ENCODE data around the gene DNAJC30.
"Not testable (repeated sequence)": the region's sequence is repeated elsewhere in the genome, so short reads cannot be mapped to it uniquely, and the experiment has no call there.

The DNAJC30 gene

DNA sequence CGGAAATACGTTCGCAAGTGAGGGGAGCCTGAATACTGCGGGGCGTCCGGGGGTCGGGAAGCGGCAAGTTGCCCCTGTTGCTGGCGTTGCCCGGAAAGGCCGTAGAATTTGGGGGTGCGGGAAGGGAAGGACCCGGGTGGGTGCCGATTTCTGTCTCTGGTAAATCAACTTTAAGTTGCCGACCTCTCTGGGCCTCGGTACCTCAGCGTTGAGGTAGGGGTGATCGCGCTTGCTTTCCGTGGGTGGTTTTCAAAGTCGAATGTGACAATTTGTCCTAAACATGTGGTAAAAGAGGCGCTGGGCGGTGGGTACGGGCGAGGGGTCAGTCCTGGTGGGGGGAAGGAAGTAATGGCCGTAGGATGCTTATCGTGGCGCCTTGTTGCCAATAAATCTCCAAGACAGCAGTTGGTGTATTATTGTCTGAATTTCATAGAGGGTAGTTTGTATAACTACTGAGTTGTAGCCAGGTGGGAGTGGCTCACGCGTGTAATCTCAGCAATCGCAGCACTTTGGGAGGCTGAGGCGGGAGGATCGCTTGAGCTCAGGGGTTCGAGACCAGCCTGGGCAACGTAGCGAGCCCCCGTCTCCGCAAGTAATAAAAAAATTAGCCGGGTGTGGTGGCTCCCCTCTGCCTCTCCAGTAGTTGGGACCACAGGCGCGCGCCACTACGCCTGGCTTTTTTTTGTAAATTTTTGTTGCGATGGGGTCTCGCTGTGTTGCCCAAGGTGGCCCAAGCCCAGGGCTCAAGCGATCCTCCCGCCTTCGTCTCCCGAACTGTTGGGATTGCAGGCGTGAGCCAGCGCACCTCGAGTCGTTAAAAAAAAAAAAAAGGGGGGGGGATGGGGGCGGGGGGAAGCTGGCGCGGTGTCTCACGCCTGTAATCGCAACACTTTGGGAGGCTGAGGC, 788 bp upstream of the DNAJC30 start:
- no peak for DNase-seq

DNA sequence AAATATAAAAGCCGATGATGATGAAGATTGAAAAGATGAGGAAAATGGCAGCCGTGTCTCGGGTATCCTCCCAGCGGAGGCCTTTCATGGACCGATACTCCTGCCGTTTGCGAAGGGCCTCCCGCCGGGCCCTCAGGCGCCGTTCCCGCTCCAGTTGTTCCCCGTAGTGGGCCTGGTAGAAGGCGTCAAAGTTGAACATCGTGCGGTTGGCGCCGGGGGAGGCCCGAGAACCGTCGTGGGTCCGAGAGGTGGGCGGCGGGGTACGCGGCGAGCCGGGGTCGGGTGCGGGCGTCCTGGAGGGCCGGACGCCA, 553 bp downstream of the DNAJC30 start:
- no peak for DNase-seq

DNA sequence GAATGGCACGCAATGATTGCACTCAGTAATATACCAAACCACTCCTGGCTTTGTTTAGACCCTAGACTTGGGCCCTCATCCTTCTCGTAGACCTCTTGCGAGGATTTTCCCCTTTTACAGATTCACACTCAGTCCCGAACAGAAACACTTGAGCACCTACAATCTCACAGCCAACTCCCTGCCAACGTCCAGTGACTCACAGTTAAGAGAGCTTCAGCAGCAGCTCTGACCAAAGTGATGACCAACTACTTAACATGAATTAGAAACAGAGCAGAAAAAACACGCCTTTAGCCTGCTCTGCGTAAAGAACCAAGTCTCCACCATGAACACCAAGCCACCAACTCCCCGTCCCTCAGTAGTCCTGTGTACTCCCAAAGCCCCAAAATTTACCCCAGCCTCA, 2.2 kb downstream of the DNAJC30 start:
- no peak for DNase-seq

GRCh38 chr7:73680501-73680900, 2.8 kb downstream of the DNAJC30 start:
- no peak for DNase-seq

DNA sequence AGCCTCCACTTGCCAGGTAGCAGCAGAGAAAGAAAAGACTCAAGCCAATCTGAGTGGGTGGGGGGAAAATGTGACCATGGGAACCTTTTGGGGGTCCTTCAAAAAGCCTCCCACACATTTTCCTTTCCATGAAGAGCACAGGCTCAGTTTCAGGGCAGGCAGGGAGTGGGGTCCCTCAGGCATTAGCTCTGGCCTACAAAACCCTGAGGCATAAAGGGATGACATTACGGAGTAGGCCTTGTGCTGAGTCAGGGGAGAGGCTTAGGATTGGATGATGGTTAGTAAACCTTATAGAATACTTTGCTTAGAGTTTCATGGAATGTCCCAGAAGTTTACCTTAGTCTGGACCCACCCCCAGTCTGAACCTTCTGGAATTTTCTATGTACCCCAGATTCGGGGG, 3.5 kb downstream of the DNAJC30 start:
- DNase-seq: no peak

DNA sequence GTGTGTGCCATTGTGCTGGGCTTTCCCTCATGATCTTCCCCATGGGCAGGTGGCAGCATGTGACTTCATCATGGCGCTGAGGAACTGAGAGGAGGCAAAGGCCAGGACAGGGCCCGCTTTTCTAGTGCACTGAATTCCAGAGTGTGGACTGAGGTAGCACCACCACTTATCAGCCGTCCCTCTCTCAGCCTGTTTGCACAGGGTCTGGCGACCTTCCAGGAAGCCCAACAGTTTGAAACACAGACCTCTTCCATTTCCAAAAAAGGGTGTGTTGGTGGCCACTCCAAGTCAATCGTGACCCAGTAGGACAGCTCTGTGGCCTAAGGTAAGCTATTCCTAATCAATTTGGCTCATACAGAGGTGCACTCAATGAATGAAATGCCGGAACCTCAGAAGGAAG, 4.4 kb downstream of the DNAJC30 start:
- no peak for DNase-seq

GRCh38 chr7:73676062-73676461, 7.2 kb downstream of the DNAJC30 start:
- DNase-seq: not testable (repeated sequence)

DNA sequence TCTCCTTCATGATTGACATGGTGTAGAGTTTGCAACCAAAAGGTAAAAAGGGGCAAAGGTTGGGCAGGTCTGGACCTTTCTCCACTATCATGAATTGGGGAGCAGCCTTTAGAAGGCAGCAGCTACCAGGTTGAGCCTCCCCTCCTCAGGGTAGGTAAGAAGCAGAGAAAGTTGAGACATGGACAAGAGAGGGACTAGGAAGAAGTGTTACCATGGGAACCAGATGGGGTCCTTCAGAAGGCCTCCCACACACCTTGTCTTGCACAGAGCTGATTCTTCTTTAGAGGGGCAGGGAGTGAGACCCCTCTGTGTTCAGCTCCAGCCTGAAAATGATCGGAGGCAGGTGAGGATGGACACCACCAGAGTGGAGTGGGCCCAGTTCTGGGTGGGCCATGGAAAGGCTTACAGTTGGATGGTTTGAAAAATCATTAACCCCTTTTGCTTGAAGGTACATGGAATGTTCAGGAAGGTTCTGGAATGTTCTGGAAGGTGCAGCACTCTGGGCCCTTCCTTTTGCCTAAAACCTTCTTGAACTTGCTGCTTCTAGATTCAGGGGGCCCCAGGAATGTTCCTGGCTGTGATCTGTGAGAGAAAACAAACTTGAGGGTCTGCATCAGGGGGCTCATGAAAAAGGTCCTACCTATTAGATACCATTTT, 8.7 kb downstream of the DNAJC30 start:
- DNase-seq: no peak

DNA sequence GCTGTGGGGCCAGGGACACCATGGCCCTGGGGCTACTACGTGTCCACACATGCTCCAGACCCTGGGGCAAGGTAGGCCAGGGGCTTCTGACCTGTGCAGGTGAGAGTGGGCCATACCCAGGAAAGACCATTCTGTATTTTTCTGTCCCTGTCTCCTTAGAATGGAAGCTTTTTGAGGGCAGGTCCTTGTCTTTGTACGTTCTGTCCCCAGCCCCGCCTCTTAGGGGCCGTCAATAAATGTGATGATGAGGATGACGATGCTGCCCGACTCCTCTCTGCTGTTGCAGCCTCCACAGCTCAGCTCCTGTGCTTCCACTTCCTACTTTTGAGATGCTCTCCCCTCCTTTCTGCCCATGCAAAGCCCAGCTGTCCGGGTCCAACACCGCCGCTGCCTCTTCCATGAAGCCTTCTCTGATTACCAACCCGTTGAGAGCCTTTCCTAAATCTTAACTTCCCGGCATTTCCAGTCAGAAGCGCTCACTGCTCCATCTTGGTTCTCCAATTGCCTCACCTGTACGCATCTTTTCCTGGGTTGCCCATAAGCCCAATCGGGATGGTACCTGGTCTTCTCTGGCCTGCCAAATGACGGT, 11.3 kb downstream of the DNAJC30 start:
- DNase-seq: no peak

- DNase-seq: no peak
These were observed 12.0 kb downstream of the DNAJC30 start for GRCh38 chr7:73671322-73671661.

DNA sequence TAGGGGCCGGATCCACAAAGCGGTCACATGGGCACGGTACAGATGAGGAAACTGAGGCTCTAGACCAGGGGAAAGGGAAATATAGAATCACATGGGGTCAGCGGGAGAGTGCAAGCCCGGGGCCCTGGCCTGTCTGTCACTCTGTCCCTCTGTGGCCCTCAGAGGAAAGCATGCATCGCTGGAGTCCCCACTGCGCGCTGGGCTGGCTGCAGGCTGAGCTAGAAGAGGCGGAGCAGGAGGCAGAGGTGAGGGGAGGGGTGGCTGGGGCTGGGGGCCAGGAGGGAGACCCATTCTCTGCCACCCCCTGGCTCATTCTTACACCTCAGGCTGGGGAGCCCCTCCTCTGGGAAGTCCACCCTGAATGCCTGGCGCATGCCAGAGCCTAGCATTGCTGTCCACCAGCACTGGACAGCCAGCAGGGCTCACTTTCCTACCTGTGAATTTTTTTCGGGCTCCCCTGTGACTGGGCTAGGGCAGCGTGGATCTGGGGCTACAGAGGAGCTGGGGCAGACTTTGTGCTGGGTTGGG, 13.3 kb downstream of the DNAJC30 start:
- DNase-seq: no peak

- DNase-seq: peak; percentile 56
These were observed 14.0 kb downstream of the DNAJC30 start for GRCh38 chr7:73669288-73669701.

DNA sequence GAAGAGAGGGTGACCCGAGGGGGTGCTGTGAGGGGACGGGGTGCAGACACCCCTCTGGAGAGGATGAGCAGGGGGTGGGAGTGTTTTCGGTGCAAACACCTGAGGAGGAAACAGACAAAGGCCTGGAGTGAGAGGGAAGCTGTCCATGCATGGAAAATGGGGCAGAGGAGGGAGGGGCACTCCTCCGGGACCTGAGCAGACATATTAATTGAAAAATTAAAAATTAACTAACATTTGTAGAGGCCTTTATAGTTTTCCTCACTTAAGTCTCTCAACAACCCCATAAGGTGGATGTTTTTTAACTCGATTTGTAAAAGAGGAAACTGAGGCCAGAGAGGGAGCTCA, 14.4 kb downstream of the DNAJC30 start:
- DNase-seq: no peak

- DNase-seq: peak; percentile 63
These were observed 15.0 kb downstream of the DNAJC30 start for GRCh38 chr7:73668103-73668885.

DNA sequence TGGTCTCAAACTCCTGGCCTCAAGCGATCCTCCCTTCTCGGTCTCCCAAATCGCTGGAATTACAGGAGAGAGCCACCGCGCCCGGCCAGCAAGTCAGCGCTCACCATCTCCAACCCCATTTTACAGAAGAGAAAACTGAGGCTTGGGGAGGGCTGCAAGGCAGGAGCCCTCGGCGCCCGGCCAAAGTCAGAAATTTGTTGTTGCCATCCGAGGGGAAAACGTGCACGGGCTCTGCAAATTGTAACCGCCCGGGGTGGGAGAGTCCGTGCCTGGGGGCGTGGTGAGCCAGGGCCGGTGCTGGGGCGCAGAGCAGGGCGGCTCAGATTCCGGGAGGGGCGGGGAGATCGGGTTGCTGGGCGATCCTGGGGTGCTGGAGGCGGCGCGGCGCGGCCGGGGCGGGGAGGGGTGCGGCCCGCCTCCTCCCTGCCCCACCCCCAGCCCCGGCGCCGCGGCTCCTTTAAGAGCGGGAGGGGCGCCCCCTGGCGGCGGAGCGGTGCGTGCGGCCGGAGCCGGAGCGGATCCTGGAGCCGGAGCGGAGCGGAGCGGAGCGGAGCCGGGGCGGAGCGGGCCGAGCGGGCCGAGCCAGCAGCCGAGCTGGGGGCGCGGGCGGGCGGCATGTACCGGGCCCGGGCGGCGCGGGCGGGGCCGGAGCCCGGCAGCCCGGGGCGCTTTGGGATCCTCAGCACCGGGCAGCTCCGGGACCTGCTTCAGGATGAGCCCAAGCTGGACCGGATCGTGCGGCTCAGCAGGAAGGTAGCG, 15.7 kb downstream of the DNAJC30 start, which contains the start of gene VPS37D:
TSS of gene VPS37D (plus strand) at position 488 of the 759 bp plus-strand sequence. CDS start at position 616, 128 bp downstream.
- peak; percentile 82 for DNase-seq

- DNase-seq: no peak
These were observed 20.2 kb downstream of the DNAJC30 start for GRCh38 chr7:73663033-73663432.

GRCh38 chr7:73660594-73660993, 22.7 kb downstream of the DNAJC30 start:
- DNase-seq: not testable (repeated sequence)

- DNase-seq: no peak
These were observed 23.3 kb downstream of the DNAJC30 start for GRCh38 chr7:73659983-73660382.

DNA sequence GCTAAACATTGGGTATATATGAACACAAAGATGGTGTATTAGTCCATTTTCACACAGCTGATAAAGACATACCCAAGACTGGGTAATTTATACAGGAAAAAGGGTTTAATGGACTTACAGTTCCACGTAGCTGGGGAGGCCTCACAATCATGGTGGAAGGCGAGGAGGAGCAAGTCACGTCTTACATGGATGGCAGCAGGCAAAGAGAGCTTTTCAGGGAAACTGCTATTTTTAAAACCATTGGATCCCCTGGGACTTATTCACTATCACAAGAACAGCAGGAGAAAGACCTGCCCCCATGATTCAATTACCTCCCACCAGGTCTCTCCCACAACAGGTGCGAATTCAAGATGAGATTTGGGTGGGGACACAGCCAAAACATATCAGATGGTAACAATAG, 27.9 kb downstream of the DNAJC30 start:
- not testable (repeated sequence) for DNase-seq

DNA sequence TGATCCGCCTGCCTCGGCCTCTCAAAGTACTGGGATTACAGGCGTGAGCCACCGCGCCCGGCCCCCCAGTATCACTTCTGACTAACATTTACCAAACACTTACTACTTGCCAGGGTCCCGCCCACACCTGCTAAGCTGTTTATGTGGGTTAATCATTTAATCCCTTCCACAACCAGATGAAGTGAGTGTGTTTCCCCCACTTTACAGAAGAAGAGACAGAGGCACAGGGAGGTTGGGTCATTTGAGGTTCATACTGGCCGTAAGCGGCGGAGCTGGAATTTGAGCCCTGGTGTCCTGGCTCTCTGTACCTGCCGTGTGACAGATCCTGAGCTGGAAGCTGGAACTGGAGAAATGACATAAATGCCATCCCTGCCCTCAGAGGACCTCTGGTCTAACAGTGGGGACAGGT, 30.7 kb downstream of the DNAJC30 start:
- no peak for DNase-seq

DNA sequence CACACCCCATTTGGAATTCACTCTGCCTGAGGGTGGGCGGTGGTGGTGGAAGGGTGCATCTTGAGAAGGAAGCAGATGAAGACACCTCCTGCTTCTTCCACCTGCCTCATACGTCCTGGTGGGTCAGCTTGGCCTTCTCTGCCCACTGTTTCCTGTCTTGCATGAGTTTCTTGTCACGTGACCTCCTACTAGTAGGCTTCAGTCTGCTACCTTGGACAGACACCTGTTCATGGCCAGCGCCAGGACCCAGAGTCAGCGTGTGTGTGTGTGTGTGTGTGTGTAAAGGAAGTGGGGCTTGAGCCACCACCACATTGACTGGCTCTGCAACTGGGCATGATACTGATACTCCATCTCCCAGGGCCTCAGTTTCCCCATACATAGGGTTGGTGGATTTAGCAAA, 32.7 kb downstream of the DNAJC30 start:
- DNase-seq: no peak

- DNase-seq: no peak
These were observed 33.7 kb downstream of the DNAJC30 start for GRCh38 chr7:73649576-73649975.
